HK-2 (cell line): Measurements from ENCODE around the gene CRIP1.

ENCODE experiments used
- DNase-seq: peaks from one replicate; pipeline ENCODE4 v3.0.0-alpha.2; 2018; ENCODE audit not compliant: unreplicated experiment

Gene CRIP1

GRCh38 chr14:105492971-105493871 is 6.5 kb downstream of the CRIP1 start:
- no peak for DNase-seq

- no peak for DNase-seq
These were observed 7.4 kb downstream of the CRIP1 start for GRCh38 chr14:105493921-105494605.

GRCh38 chr14:105494606-105494929 is 7.9 kb downstream of the CRIP1 start:
- no peak for DNase-seq

- no peak for DNase-seq
These were observed 8.7 kb downstream of the CRIP1 start for GRCh38 chr14:105495101-105495989.

GRCh38 chr14:105495990-105496830 is 9.5 kb downstream of the CRIP1 start:
- no peak for DNase-seq

- no peak for DNase-seq
These were observed 10.3 kb downstream of the CRIP1 start for GRCh38 chr14:105496831-105497591.

GRCh38 chr14:105497671-105498429 is 11.2 kb downstream of the CRIP1 start:
- DNase-seq = no peak

- no peak for DNase-seq
These were observed 12.0 kb downstream of the CRIP1 start for GRCh38 chr14:105498430-105499255.

- no peak for DNase-seq
These were observed 12.8 kb downstream of the CRIP1 start for GRCh38 chr14:105499256-105500035.

GRCh38 chr14:105500036-105500725 is 13.5 kb downstream of the CRIP1 start:
- DNase-seq = no peak

- DNase-seq = no peak
These were observed 14.0 kb downstream of the CRIP1 start for GRCh38 chr14:105500726-105501101.

GRCh38 chr14:105501504-105502291 is 15.0 kb downstream of the CRIP1 start:
- DNase-seq = no peak

- DNase-seq = no peak
These were observed 16.0 kb downstream of the CRIP1 start for GRCh38 chr14:105502446-105503295.

GRCh38 chr14:105503296-105503640 is 16.6 kb downstream of the CRIP1 start:
- DNase-seq = no peak

- no peak for DNase-seq
These were observed 17.4 kb downstream of the CRIP1 start for GRCh38 chr14:105503935-105504692.
